ENCODE data around the gene CKS2. TPM values are rescaled to one million over a fixed set of nuclear protein-coding genes. Genes with fewer than 3 reads are reported as not detected.

Gene CKS2
- total RNA-seq, 4 donors from 2014 or later, result 8.6 to 35.4 (median 26.8) TPM

DNA sequence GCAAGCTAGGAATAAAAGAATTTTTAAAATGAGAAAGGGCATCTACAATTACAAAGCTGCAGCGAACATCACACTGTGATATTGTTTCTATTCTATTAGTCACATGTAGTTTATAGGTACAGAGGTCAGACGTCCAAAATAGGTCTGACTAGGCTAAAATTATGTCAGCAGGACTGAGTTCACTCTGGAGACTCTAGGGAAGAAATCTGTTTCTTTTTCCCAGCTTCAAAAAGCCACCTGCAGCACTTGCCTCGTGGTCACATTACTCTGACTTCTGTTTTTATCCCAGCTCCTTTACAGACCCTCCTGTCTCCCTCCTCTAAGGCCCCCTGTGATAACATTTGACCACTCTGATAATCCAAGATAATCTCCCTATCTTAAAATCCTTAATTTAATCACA, 5.1 kb upstream of the CKS2 start:
- H3K27me3 ChIP-seq, result no peaks in the 10 kb centered on the region
- WGBS, result 85% methylated on average over 3 of the region's 3 CpGs
- TF ChIP-seq EP300 (IDR thresholded peaks at IDR 0.05) (no peak), POLR2AphosphoS5 (IDR thresholded peaks at IDR 0.05) (no peak), POLR2A (IDR thresholded peaks at IDR 0.05) (no peak)
- TF ChIP-seq, protein P1, sequence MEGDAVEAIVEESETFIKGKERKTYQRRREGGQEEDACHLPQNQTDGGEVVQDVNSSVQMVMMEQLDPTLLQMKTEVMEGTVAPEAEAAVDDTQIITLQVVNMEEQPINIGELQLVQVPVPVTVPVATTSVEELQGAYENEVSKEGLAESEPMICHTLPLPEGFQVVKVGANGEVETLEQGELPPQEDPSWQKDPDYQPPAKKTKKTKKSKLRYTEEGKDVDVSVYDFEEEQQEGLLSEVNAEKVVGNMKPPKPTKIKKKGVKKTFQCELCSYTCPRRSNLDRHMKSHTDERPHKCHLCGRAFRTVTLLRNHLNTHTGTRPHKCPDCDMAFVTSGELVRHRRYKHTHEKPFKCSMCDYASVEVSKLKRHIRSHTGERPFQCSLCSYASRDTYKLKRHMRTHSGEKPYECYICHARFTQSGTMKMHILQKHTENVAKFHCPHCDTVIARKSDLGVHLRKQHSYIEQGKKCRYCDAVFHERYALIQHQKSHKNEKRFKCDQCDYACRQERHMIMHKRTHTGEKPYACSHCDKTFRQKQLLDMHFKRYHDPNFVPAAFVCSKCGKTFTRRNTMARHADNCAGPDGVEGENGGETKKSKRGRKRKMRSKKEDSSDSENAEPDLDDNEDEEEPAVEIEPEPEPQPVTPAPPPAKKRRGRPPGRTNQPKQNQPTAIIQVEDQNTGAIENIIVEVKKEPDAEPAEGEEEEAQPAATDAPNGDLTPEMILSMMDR (IDR thresholded peaks at IDR 0.05), result no peak
- DNase-seq (ENCODE audit: low spot score in 2 of 2), result no peak
- no peak overlapping the region for H3K4me3 ChIP-seq
- H3K4me1 ChIP-seq, result peaks cover 8% of the 10 kb centered on the region
- H3K27ac ChIP-seq, result no peak overlapping the region
- H3K36me3 ChIP-seq, result no peaks in the 10 kb centered on the region
- H3K9me3 ChIP-seq, result no peaks in the 10 kb centered on the region

- DNase-seq (ENCODE audit: low spot score in 2 of 2), result no peak
- Histone ChIP-seq H3K4me3 (no peak overlapping the region), H3K9me3 (no peaks in the 10 kb centered on the region), H3K27ac (no peak overlapping the region), H3K4me1 (peaks cover 32% of the 10 kb centered on the region), H3K36me3 (no peaks in the 10 kb centered on the region), H3K27me3 (no peaks in the 10 kb centered on the region)
- 97% methylated on average over 6 of the region's 6 CpGs for WGBS
- TF ChIP-seq POLR2AphosphoS5 (IDR thresholded peaks at IDR 0.05), result no peak
- TF ChIP-seq, protein P1 (IDR thresholded peaks at IDR 0.05), result no peak
Observed at GRCh38 chr9:89309166-89309565, 1.8 kb upstream of the CKS2 start.

DNA sequence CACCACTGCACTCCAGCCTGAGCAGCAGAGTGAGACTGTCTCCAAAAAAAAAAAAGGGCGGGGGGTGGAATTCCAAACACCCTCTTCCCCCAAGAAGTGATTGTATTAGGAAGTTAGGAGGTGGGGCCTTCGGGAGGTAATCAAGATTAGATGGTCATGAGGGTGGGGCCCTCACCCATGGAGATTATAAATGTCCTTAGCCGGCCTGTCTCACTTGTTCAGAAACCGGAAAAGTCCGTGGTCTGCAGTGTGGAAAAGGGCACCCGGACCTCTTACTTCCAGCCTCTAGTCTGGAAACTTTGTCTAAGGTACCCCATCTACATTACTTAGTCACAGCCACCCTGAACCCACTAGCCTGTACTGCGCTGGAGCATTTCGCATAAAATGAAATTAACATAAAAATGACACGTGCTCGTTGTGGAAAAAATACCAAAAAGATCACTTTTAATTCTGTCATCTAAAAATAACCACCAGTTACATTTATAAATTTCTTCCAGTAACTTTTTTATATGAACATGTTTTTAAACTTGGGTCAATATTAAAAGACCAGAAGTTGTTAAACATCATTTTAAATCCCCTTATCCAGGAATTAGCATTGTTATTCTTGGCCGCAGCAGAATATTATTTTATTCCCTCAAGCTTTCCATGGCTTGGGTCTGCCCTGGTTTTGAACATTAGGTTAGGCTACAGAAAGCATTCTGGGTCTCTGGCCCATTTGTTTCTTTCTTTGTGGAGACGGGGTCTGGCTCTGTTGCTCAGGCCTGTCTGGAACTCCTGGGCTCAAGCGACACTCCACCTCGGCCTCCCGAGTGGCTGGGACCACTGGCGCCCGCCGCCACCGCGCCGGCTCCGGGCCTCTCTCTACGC, 1.2 kb upstream of the CKS2 start:
- Histone ChIP-seq H3K27ac (peak overlapping the region; percentile 99), H3K27me3 (no peaks in the 10 kb centered on the region), H3K4me3 (peak overlapping the region; percentile 83), H3K4me1 (peaks cover 32% of the 10 kb centered on the region), H3K36me3 (no peaks in the 10 kb centered on the region), H3K9me3 (no peaks in the 10 kb centered on the region)
- no peak for DNase-seq (ENCODE audit: low spot score in 2 of 2)
- 25% methylated on average over 22 of the region's 23 CpGs for WGBS
- TF ChIP-seq POLR2A (IDR thresholded peaks at IDR 0.05), result no peak
- TF ChIP-seq EP300 (IDR thresholded peaks at IDR 0.05), result no peak
- no peak for TF ChIP-seq POLR2AphosphoS5 (IDR thresholded peaks at IDR 0.05)
- TF ChIP-seq, protein P1 (IDR thresholded peaks at IDR 0.05), result no peak

- TF ChIP-seq, protein P1 (IDR thresholded peaks at IDR 0.05), result no peak
- no peak for TF ChIP-seq POLR2AphosphoS5 (IDR thresholded peaks at IDR 0.05)
- no peak for TF ChIP-seq POLR2A (IDR thresholded peaks at IDR 0.05)
- no peak for TF ChIP-seq EP300 (IDR thresholded peaks at IDR 0.05)
- WGBS, result 1% methylated on average over 48 of the region's 54 CpGs
- H3K9me3 ChIP-seq, result no peaks in the 10 kb centered on the region
- H3K27me3 ChIP-seq, result no peaks in the 10 kb centered on the region
- peaks cover 32% of the 10 kb centered on the region for H3K4me1 ChIP-seq
- H3K27ac ChIP-seq, result no peak overlapping the region
- peak in 1 of 2 donors; percentile 74 for DNase-seq (ENCODE audit: low spot score in 2 of 2)
- no peaks in the 10 kb centered on the region for H3K36me3 ChIP-seq
- peak overlapping the region; percentile 83 for H3K4me3 ChIP-seq
Observed at GRCh38 chr9:89311346-89312221, 589 bp downstream of the CKS2 start.

- Histone ChIP-seq H3K27me3 (no peaks in the 10 kb centered on the region), H3K36me3 (no peaks in the 10 kb centered on the region), H3K4me3 (peak overlapping the region; percentile 83), H3K4me1 (peaks cover 34% of the 10 kb centered on the region), H3K9me3 (no peaks in the 10 kb centered on the region), H3K27ac (no peak overlapping the region)
- DNase-seq (ENCODE audit: low spot score in 2 of 2), result no peak
- under 1% methylated on average over 8 of the region's 8 CpGs for WGBS
- TF ChIP-seq EP300 (IDR thresholded peaks at IDR 0.05) (no peak), POLR2A (IDR thresholded peaks at IDR 0.05) (no peak), POLR2AphosphoS5 (IDR thresholded peaks at IDR 0.05) (no peak)
- TF ChIP-seq, protein P1 (IDR thresholded peaks at IDR 0.05), result no peak
Observed at GRCh38 chr9:89312222-89312571, 1.2 kb downstream of the CKS2 start.

Data from suprapubic skin (tissue), 4 donors.